HG03025 (cell line): Measurements from ENCODE around the gene TEX19.

ENCODE experiments used
- ATAC-seq: cut with Tn5 transposase; IDR thresholded peaks from one replicate; pipeline ENCODE4 v1.9.1; 2021; ENCODE audit warnings: mild to moderate bottlenecking, moderate library complexity; ENCODE audit not compliant: unreplicated experiment, low FRiP score

The TEX19 gene

GRCh38 chr17:82386881-82387704 lies 28.0 kb downstream of the TEX19 start:
- ATAC-seq: no peak

GRCh38 chr17:82387705-82388106 lies 28.7 kb downstream of the TEX19 start:
- ATAC-seq: no peak

- ATAC-seq: no peak
Observed at GRCh38 chr17:82388223-82388921, 29.3 kb downstream of the TEX19 start.

- ATAC-seq: no peak
Observed at GRCh38 chr17:82388922-82389283, 29.9 kb downstream of the TEX19 start.

- no peak for ATAC-seq
Observed at GRCh38 chr17:82389379-82389778, 30.3 kb downstream of the TEX19 start.

GRCh38 chr17:82390015-82390859 lies 31.2 kb downstream of the TEX19 start:
- no peak for ATAC-seq

- ATAC-seq: no peak
Observed at GRCh38 chr17:82390860-82391435, 31.9 kb downstream of the TEX19 start.

- ATAC-seq: no peak
Observed at GRCh38 chr17:82391496-82392066, 32.5 kb downstream of the TEX19 start.

GRCh38 chr17:82392209-82392920 lies 33.3 kb downstream of the TEX19 start:
- ATAC-seq: no peak

- ATAC-seq: no peak
Observed at GRCh38 chr17:82392941-82393340, 33.9 kb downstream of the TEX19 start.

GRCh38 chr17:82394278-82394677 lies 35.2 kb downstream of the TEX19 start:
- ATAC-seq: no peak

- no peak for ATAC-seq
Observed at GRCh38 chr17:82396601-82397435, 37.8 kb downstream of the TEX19 start.

GRCh38 chr17:82397449-82398335 lies 38.6 kb downstream of the TEX19 start:
- no peak for ATAC-seq

- no peak for ATAC-seq
Observed at GRCh38 chr17:82399041-82399441, 40.0 kb downstream of the TEX19 start.

- no peak for ATAC-seq
Observed at GRCh38 chr17:82399601-82400101, 40.6 kb downstream of the TEX19 start.

GRCh38 chr17:82400206-82400605 lies 41.2 kb downstream of the TEX19 start:
- no peak for ATAC-seq

- no peak for ATAC-seq
Observed at GRCh38 chr17:82400830-82401229, 41.8 kb downstream of the TEX19 start.

GRCh38 chr17:82402865-82403264 lies 43.8 kb downstream of the TEX19 start:
- ATAC-seq: no peak
